ENCODE results near the gene ARMH3. TPM values are rescaled to one million over a fixed set of nuclear protein-coding genes. Genes with fewer than 3 reads are reported as not detected.

Gene ARMH3
- total RNA-seq, 4 donors from 2014 or later = 11.9 to 18.4 (median 17.9) TPM

GRCh38 chr10:101961591-101962498 lies 94.1 kb downstream of the ARMH3 start:
- no peak for TF ChIP-seq CTCF (IDR thresholded peaks at IDR 0.05; ENCODE audit: low read depth)

DNA sequence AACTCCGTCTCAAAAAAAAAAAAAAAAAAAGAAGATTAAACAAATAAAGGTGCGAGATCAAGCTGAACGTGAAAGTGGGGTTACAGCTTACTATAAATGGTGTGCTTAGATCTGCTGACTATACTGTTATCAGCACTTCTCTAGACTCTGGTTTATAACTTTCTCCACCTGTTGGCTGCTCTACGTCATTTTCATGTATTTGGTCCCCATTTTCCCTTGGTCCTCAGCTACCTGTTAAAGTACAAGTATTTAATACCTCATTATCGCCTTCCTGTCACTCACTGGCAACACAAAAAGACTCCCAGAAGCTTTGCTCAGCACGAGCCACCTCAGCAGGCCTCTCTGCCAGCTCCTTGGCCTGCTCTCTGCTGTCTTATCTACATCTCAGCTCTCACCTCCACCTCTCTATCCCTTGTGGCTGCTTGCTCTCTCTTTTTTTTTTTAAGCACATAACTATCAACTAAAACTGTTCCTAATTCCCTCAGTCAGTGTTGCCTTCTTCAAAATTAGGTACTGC lies 95.0 kb downstream of the ARMH3 start:
- no peak for TF ChIP-seq CTCF (IDR thresholded peaks at IDR 0.05; ENCODE audit: low read depth)

GRCh38 chr10:101959346-101959916 lies 96.5 kb downstream of the ARMH3 start:
- no peak for TF ChIP-seq CTCF (IDR thresholded peaks at IDR 0.05; ENCODE audit: low read depth)

- TF ChIP-seq CTCF (IDR thresholded peaks at IDR 0.05; ENCODE audit: low read depth) = no peak
Observed at GRCh38 chr10:101958691-101959090, 97.3 kb downstream of the ARMH3 start.

- no peak for TF ChIP-seq CTCF (IDR thresholded peaks at IDR 0.05; ENCODE audit: low read depth)
Observed at GRCh38 chr10:101956898-101957297, 99.1 kb downstream of the ARMH3 start.

- TF ChIP-seq CTCF (IDR thresholded peaks at IDR 0.05; ENCODE audit: low read depth) = no peak
Observed at GRCh38 chr10:101956117-101956516, 99.9 kb downstream of the ARMH3 start.

GRCh38 chr10:101952191-101952590 lies 103.8 kb downstream of the ARMH3 start:
- no peak for TF ChIP-seq CTCF (IDR thresholded peaks at IDR 0.05; ENCODE audit: low read depth)
